ENCODE results near the gene SMURF1. TPM values are rescaled to one million over a fixed set of nuclear protein-coding genes. Genes with fewer than 3 reads are reported as not detected.
"Not testable (repeated sequence)": the region's sequence is repeated elsewhere in the genome, so short reads cannot be mapped to it uniquely, and the experiment has no call there.

The SMURF1 gene
- total RNA-seq, 1 experiment from 2014 or later: 16.7 TPM

GRCh38 chr7:99044858-99045257, 99.0 kb downstream of the SMURF1 start:
- not testable (repeated sequence) for H4K20me1 ChIP-seq (ENCODE audit: insufficient read depth, low read depth, low read length); H3K9ac ChIP-seq (ENCODE audit: low read length); H3K4me2 ChIP-seq (ENCODE audit: low read depth, low read length, poor library complexity, severe bottlenecking); H3K4me3 ChIP-seq (ENCODE audit: low read length); H3K9me3 ChIP-seq (ENCODE audit: low read length); DNase-seq; H2AFZ ChIP-seq (ENCODE audit: low read length); H3K79me2 ChIP-seq (ENCODE audit: low read length); H3K9me2 ChIP-seq (replicated peaks; ENCODE audit: insufficient read depth, low read length); H3K27me3 ChIP-seq (ENCODE audit: low read length)
- Histone ChIP-seq H3K27ac (ENCODE audit: low read length) (peak overlapping the region; percentile 67; the same call in 1 of the 2 replicates), H3K4me1 (ENCODE audit: low read length) (peaks cover 33% of the 10 kb centered on the region), H3K36me3 (ENCODE audit: insufficient read depth, low read length) (peaks cover 59% of the 10 kb centered on the region; the same call in 1 of the 2 replicates)

DNA sequence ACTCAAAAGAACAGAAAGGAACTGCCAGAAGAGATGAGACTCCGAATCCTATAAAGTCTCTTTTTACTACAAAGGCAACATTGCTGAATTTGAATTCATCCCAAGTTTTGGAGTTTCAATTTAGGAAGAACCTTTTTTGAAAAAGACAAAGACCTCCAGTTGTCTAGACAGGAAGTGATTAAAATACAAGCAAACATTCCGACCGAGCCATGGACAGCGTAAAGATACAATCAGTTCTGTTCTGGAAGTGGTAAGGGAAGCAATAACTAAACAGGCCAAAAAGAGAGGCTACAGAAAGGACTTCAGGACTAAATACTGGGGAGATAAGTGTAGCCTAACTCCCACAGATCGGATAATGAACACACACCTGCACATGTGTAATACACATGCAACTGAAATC, 101.0 kb downstream of the SMURF1 start:
- peaks cover 6% of the 10 kb centered on the region; the same call in 1 of the 2 replicates for H3K79me2 ChIP-seq (ENCODE audit: low read length)
- H4K20me1 ChIP-seq (ENCODE audit: insufficient read depth, low read depth, low read length): no peaks in the 10 kb centered on the region
- H3K27ac ChIP-seq (ENCODE audit: low read length): peak overlapping the region; percentile 67
- H3K4me1 ChIP-seq (ENCODE audit: low read length): peaks cover 33% of the 10 kb centered on the region
- H2AFZ ChIP-seq (ENCODE audit: low read length): no peak overlapping the region
- no peak overlapping the region for H3K9ac ChIP-seq (ENCODE audit: low read length)
- H3K4me3 ChIP-seq (ENCODE audit: low read length): no peak overlapping the region
- no peaks in the 10 kb centered on the region for H3K9me3 ChIP-seq (ENCODE audit: low read length)
- no peaks in the 10 kb centered on the region for H3K27me3 ChIP-seq (ENCODE audit: low read length)
- H3K9me2 ChIP-seq (replicated peaks; ENCODE audit: insufficient read depth, low read length): no peaks in the 10 kb centered on the region
- DNase-seq: no peak
- peaks cover 63% of the 10 kb centered on the region; the same call in 1 of the 2 replicates for H3K36me3 ChIP-seq (ENCODE audit: insufficient read depth, low read length)
- H3K4me2 ChIP-seq (ENCODE audit: low read depth, low read length, poor library complexity, severe bottlenecking): peak overlapping the region; percentile 4

- no peak for DNase-seq
- peak overlapping the region; percentile 67 for H3K27ac ChIP-seq (ENCODE audit: low read length)
Measured at GRCh38 chr7:99041526-99041925, 102.4 kb downstream of the SMURF1 start.

GRCh38 chr7:99040104-99040958, 103.6 kb downstream of the SMURF1 start:
- Histone ChIP-seq H3K27ac (ENCODE audit: low read length) (peak overlapping the region; percentile 27; the same call in 1 of the 2 replicates), H3K9me2 (replicated peaks; ENCODE audit: insufficient read depth, low read length) (no peaks in the 10 kb centered on the region), H3K36me3 (ENCODE audit: insufficient read depth, low read length) (peaks cover 61% of the 10 kb centered on the region; the same call in 1 of the 2 replicates), H3K27me3 (ENCODE audit: low read length) (no peaks in the 10 kb centered on the region), H3K79me2 (ENCODE audit: low read length) (peaks cover 6% of the 10 kb centered on the region; the same call in 1 of the 2 replicates), H3K4me1 (ENCODE audit: low read length) (peaks cover 56% of the 10 kb centered on the region), H2AFZ (ENCODE audit: low read length) (no peak overlapping the region), H3K4me3 (ENCODE audit: low read length) (no peak overlapping the region), H4K20me1 (ENCODE audit: insufficient read depth, low read depth, low read length) (peaks cover 6% of the 10 kb centered on the region; the same call in 1 of the 2 replicates), H3K4me2 (ENCODE audit: low read depth, low read length, poor library complexity, severe bottlenecking) (no peak overlapping the region), H3K9me3 (ENCODE audit: low read length) (no peaks in the 10 kb centered on the region), H3K9ac (ENCODE audit: low read length) (no peak overlapping the region)
- DNase-seq: peak; percentile 83

More at GRCh38 chr7:99041526-99041925, 102.4 kb downstream of the SMURF1 start:
- H3K4me3 ChIP-seq (ENCODE audit: low read length): no peak overlapping the region
- H3K79me2 ChIP-seq (ENCODE audit: low read length): peaks cover 6% of the 10 kb centered on the region; the same call in 1 of the 2 replicates
- no peak overlapping the region for H2AFZ ChIP-seq (ENCODE audit: low read length)
- H3K4me1 ChIP-seq (ENCODE audit: low read length): peaks cover 45% of the 10 kb centered on the region
- H3K36me3 ChIP-seq (ENCODE audit: insufficient read depth, low read length): peaks cover 61% of the 10 kb centered on the region; the same call in 1 of the 2 replicates
- H3K4me2 ChIP-seq (ENCODE audit: low read depth, low read length, poor library complexity, severe bottlenecking): no peak overlapping the region
- no peaks in the 10 kb centered on the region for H3K9me3 ChIP-seq (ENCODE audit: low read length)
- no peaks in the 10 kb centered on the region for H3K9me2 ChIP-seq (replicated peaks; ENCODE audit: insufficient read depth, low read length)
- no peaks in the 10 kb centered on the region for H3K27me3 ChIP-seq (ENCODE audit: low read length)
- no peak overlapping the region for H3K9ac ChIP-seq (ENCODE audit: low read length)
- peaks cover 4% of the 10 kb centered on the region; the same call in 1 of the 2 replicates for H4K20me1 ChIP-seq (ENCODE audit: insufficient read depth, low read depth, low read length)

DNA sequence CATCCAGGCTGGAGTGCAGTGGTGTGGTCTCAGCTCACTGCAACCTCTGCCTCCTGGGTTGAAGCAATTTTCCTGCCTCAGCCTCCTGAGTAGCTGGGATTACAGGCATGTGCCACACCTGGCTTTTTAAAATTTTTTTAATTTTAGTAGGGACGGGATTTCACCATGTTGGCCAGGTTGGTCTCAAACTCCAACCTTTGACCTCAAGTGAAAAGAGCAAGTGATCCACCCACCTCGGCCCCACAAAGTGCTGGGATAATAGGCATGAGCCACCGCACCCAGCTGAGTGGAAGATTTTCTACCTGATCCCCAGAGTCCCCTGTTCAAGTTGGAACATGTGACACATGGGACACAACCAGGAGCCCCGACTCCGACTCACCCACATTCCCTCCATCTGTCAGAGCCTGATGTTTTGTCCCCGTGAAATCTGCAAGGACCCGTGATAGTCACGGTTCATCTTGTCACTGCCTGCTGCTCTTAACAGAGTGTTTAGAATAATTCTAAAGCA, 104.5 kb downstream of the SMURF1 start:
- Histone ChIP-seq H3K79me2 (ENCODE audit: low read length) (peaks cover 6% of the 10 kb centered on the region; the same call in 1 of the 2 replicates), H3K9me3 (ENCODE audit: low read length) (no peaks in the 10 kb centered on the region), H3K4me1 (ENCODE audit: low read length) (peaks cover 52% of the 10 kb centered on the region), H3K4me3 (ENCODE audit: low read length) (no peak overlapping the region), H3K9me2 (replicated peaks; ENCODE audit: insufficient read depth, low read length) (no peaks in the 10 kb centered on the region), H4K20me1 (ENCODE audit: insufficient read depth, low read depth, low read length) (peaks cover 6% of the 10 kb centered on the region; the same call in 1 of the 2 replicates), H3K36me3 (ENCODE audit: insufficient read depth, low read length) (peaks cover 63% of the 10 kb centered on the region), H3K27ac (ENCODE audit: low read length) (no peak overlapping the region), H3K9ac (ENCODE audit: low read length) (no peak overlapping the region), H2AFZ (ENCODE audit: low read length) (no peak overlapping the region), H3K27me3 (ENCODE audit: low read length) (no peaks in the 10 kb centered on the region), H3K4me2 (ENCODE audit: low read depth, low read length, poor library complexity, severe bottlenecking) (no peak overlapping the region)
- no peak for DNase-seq

- no peaks in the 10 kb centered on the region for H3K9me3 ChIP-seq (ENCODE audit: low read length)
- H3K4me2 ChIP-seq (ENCODE audit: low read depth, low read length, poor library complexity, severe bottlenecking): no peak overlapping the region
- no peak overlapping the region for H3K9ac ChIP-seq (ENCODE audit: low read length)
- H3K4me3 ChIP-seq (ENCODE audit: low read length): no peak overlapping the region
- peaks cover 6% of the 10 kb centered on the region; the same call in 1 of the 2 replicates for H4K20me1 ChIP-seq (ENCODE audit: insufficient read depth, low read depth, low read length)
- H3K27me3 ChIP-seq (ENCODE audit: low read length): no peaks in the 10 kb centered on the region
- H3K79me2 ChIP-seq (ENCODE audit: low read length): no peaks in the 10 kb centered on the region; the same call in 1 of the 2 replicates
- H3K36me3 ChIP-seq (ENCODE audit: insufficient read depth, low read length): peaks cover 64% of the 10 kb centered on the region
- H3K4me1 ChIP-seq (ENCODE audit: low read length): peaks cover 42% of the 10 kb centered on the region
- no peak for DNase-seq
- no peak overlapping the region for H2AFZ ChIP-seq (ENCODE audit: low read length)
- H3K9me2 ChIP-seq (replicated peaks; ENCODE audit: insufficient read depth, low read length): no peaks in the 10 kb centered on the region
- H3K27ac ChIP-seq (ENCODE audit: low read length): no peak overlapping the region
Measured at GRCh38 chr7:99038086-99038855, 105.6 kb downstream of the SMURF1 start.

DNA sequence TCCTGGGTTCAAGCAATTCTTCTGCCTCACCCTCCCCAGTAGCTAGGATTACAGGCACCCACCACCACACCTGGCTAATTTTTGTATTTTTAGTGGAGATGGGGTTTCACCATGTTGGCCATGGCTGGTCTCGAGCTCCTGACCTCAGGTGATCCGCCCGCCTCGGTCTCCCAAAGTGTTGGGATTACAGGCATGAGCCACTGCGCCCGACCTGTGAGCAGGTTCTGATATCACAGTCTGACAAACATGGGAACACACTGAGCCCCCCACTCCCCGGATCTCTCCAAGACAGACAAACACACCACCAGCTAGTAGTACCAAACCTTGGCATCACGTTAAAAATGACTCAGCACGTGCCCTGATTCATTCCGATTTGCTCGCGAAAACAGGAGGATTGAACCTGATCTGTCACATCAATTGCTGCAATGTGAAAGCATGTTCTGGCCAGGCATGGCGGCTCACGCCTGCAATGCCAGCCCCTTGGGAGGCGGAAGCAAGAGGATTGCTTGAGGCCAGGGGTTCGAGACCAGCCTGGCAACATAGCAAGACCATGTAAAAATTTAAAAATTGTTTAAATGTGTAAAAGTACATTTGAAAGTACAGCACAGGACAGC, 106.5 kb downstream of the SMURF1 start:
- no peaks in the 10 kb centered on the region for H3K79me2 ChIP-seq (ENCODE audit: low read length)
- no peak overlapping the region for H3K9ac ChIP-seq (ENCODE audit: low read length)
- peaks cover 6% of the 10 kb centered on the region; the same call in 1 of the 2 replicates for H4K20me1 ChIP-seq (ENCODE audit: insufficient read depth, low read depth, low read length)
- no peak overlapping the region for H3K4me3 ChIP-seq (ENCODE audit: low read length)
- H3K4me1 ChIP-seq (ENCODE audit: low read length): peaks cover 33% of the 10 kb centered on the region
- no peak overlapping the region for H2AFZ ChIP-seq (ENCODE audit: low read length)
- no peaks in the 10 kb centered on the region for H3K9me2 ChIP-seq (replicated peaks; ENCODE audit: insufficient read depth, low read length)
- peaks cover 56% of the 10 kb centered on the region for H3K36me3 ChIP-seq (ENCODE audit: insufficient read depth, low read length)
- no peak overlapping the region for H3K4me2 ChIP-seq (ENCODE audit: low read depth, low read length, poor library complexity, severe bottlenecking)
- peak overlapping the region; percentile 88 for H3K27ac ChIP-seq (ENCODE audit: low read length)
- H3K9me3 ChIP-seq (ENCODE audit: low read length): no peaks in the 10 kb centered on the region
- no peaks in the 10 kb centered on the region for H3K27me3 ChIP-seq (ENCODE audit: low read length)
- no peak for DNase-seq

All from Karpas-422 (cell line).